Upper lobe of right lung (tissue), 1 donor: ENCODE results near the gene PGAP1. TPM values are rescaled to one million over a fixed set of nuclear protein-coding genes. Genes with fewer than 3 reads are reported as not detected.

ENCODE experiments used
- ATAC-seq: fragments of 200-7000 bp; cut with Tn5 transposase; one replicate; pipeline ENCODE4 v1.9.1; 2020; ENCODE audit warnings: mild to moderate bottlenecking, moderate library complexity
- DNase-seq: peaks from one replicate; pipeline ENCODE4 v3.0.0-alpha.2; 2020
- H3K27ac ChIP-seq: fragments of 200-600 bp; one replicate; pipeline ENCODE4 v1.8.0; 2022
- H3K27me3 ChIP-seq: fragments of 200-600 bp; one replicate; pipeline ENCODE4 v1.8.0; 2022; ENCODE audit warnings: mild to moderate bottlenecking
- H3K36me3 ChIP-seq: fragments of 200-600 bp; one replicate; pipeline ENCODE4 v1.8.0; 2022
- H3K4me1 ChIP-seq: fragments of 200-600 bp; one replicate; pipeline ENCODE4 v1.8.0; 2022
- H3K4me3 ChIP-seq: fragments of 200-600 bp; one replicate; pipeline ENCODE4 v1.8.0; 2022; ENCODE audit warnings: mild to moderate bottlenecking
- H3K9me3 ChIP-seq: fragments of 200-600 bp; one replicate; pipeline ENCODE4 v1.8.0; 2022
- CTCF ChIP-seq: fragments of 200-600 bp; IDR thresholded peaks from one replicate; pipeline ENCODE4 v1.8.0; 2022; ENCODE audit warnings: antibody characterized with exemption
- intact Hi-C: fragments of 100-400 bp; cut with DNase I; formaldehyde crosslinking; loops from one replicate; pipeline ENCODE4 v1.11.0; 2022
- total RNA-seq: library from RNA; stranded (reverse); fragmentation: NEBNext Ultra II Directional; extraction: Animal tissue kit (Norgen Biotek cat#: 25700); gene quantifications from one replicate; pipeline ENCODE4 v1.2.1, GENCODE V29; 2021
- donor health status: DM: no; HTN: yes; CAD: no; lungs with severe emphysema.

PGAP1 gene
- total RNA-seq, 1 donor from 2014 or later: 15.2 TPM

- no peak overlapping the region for H3K4me3 ChIP-seq
- H3K9me3 ChIP-seq: no peaks in the 10 kb centered on the region
- H3K36me3 ChIP-seq: peaks cover 37% of the 10 kb centered on the region
- no peak overlapping the region for H3K27ac ChIP-seq
- intact Hi-C loops: no loop called here
- ATAC-seq: no peak
- no peak for DNase-seq
- no peaks in the 10 kb centered on the region for H3K4me1 ChIP-seq
- no peak for TF ChIP-seq CTCF
- H3K27me3 ChIP-seq: no peaks in the 10 kb centered on the region
Measured at GRCh38 chr2:196840171-196840570, 86.3 kb downstream of the PGAP1 start.

GRCh38 chr2:196839574-196839973, 86.9 kb downstream of the PGAP1 start:
- H3K36me3 ChIP-seq: peaks cover 31% of the 10 kb centered on the region
- H3K27me3 ChIP-seq: no peaks in the 10 kb centered on the region
- no peak overlapping the region for H3K4me3 ChIP-seq
- H3K9me3 ChIP-seq: no peaks in the 10 kb centered on the region
- intact Hi-C loops: no loop called here
- no peak for TF ChIP-seq CTCF
- no peak overlapping the region for H3K27ac ChIP-seq
- H3K4me1 ChIP-seq: no peaks in the 10 kb centered on the region
- DNase-seq: no peak
- no peak for ATAC-seq

DNA sequence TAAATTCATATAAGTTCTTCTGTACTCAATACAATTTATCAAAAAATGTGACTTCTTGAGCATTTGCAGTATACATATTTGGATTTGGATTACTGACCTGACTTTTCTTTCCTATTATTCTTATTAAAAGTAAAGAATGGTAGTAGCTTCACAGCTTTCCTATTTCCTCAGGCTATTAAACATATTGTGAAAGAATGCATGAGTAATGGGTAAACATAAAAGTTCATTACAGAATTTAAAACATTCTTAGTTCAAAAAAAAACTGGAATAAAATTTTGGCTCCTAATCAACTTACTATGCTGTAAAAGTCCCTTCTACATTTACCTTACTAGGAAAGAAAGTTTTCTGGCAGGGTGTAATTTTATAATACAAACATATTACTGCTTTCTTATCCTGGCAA, 90.1 kb downstream of the PGAP1 start:
- no peak for ATAC-seq
- no peak overlapping the region for H3K4me3 ChIP-seq
- H3K27me3 ChIP-seq: no peaks in the 10 kb centered on the region
- no peak for DNase-seq
- no peak overlapping the region for H3K27ac ChIP-seq
- H3K36me3 ChIP-seq: peaks cover 19% of the 10 kb centered on the region
- TF ChIP-seq CTCF: no peak
- H3K9me3 ChIP-seq: no peaks in the 10 kb centered on the region
- intact Hi-C loops: no loop called here
- no peaks in the 10 kb centered on the region for H3K4me1 ChIP-seq

GRCh38 chr2:196830701-196831100, 95.8 kb downstream of the PGAP1 start:
- intact Hi-C loops: no loop called here
- Histone ChIP-seq H3K9me3 (no peaks in the 10 kb centered on the region), H3K27ac (no peak overlapping the region), H3K4me3 (no peak overlapping the region), H3K27me3 (no peaks in the 10 kb centered on the region), H3K36me3 (no peaks in the 10 kb centered on the region), H3K4me1 (no peaks in the 10 kb centered on the region)
- DNase-seq: no peak
- TF ChIP-seq CTCF: no peak
- ATAC-seq: no peak

DNA sequence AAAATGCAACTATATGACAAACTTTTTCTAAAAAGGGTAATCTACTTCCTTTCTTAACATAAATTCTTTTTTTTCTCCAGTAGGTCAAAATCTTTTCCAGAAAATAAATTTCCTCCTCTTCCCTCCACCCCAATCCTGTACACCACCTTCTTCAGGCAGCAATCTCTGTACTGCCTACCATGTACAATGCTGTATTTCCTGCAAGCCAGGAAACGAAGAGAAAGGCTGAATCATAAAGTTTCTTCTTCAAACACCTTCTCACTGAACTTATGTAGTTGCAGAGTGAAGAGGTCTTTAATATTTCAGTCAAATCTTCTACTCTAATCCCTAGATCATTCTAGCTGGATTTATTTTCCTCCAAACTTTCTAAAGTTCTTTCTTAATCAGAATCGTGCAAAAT, 99.2 kb downstream of the PGAP1 start:
- Histone ChIP-seq H3K27ac (no peak overlapping the region), H3K4me1 (no peaks in the 10 kb centered on the region), H3K36me3 (no peaks in the 10 kb centered on the region), H3K27me3 (no peaks in the 10 kb centered on the region), H3K9me3 (no peaks in the 10 kb centered on the region), H3K4me3 (no peak overlapping the region)
- ATAC-seq: no peak
- DNase-seq: no peak
- TF ChIP-seq CTCF: no peak
- intact Hi-C loops: no loop called here

GRCh38 chr2:196823750-196824522, 102.6 kb downstream of the PGAP1 start:
- H3K9me3 ChIP-seq: no peaks in the 10 kb centered on the region
- H3K36me3 ChIP-seq: no peaks in the 10 kb centered on the region
- no peak for TF ChIP-seq CTCF
- no peaks in the 10 kb centered on the region for H3K4me1 ChIP-seq
- no peaks in the 10 kb centered on the region for H3K27me3 ChIP-seq
- DNase-seq (no peak), ATAC-seq (no peak)
- H3K4me3 ChIP-seq: no peak overlapping the region
- intact Hi-C loops: no loop called here
- H3K27ac ChIP-seq: no peak overlapping the region
